Bronchus fibroblast of lung (primary cell): ENCODE results near the gene ABHD2. TPM values are rescaled to one million over a fixed set of nuclear protein-coding genes. Genes with fewer than 3 reads are reported as not detected.

Experiments
- total RNA-seq: library from RNA; depleted of rRNA; stranded (reverse); fragments of >200 nt; gene quantifications from 2 replicates; pipeline ENCODE4 v1.2.3, GENCODE V29; 2015

ABHD2 gene
- 24.2 and 32.4 TPM in 2 replicates for total RNA-seq

GRCh38 chr15:89087830-89088604, at the start of gene ABHD2:
Gene ABHD2 (plus strand): TSS chr15:89088456. CDS start chr15:89116328, 27,872 bp downstream.

GRCh38 chr15:89221543-89221942, 133.3 kb downstream of the ABHD2 start, which contains the start of gene RLBP1:
Gene RLBP1 (minus strand): TSS chr15:89221579. CDS start chr15:89218975, 2,604 bp downstream.

GRCh38 chr15:89243691-89244573, 155.7 kb downstream of the ABHD2 start, which contains the start of gene FANCI:
Gene FANCI (plus strand): TSS chr15:89243979. CDS start chr15:89247648, 3,669 bp downstream.

Other genes starting within 250 kb of the ABHD2 start
- 4.3 and 4.9 TPM in 2 replicates for gene HAPLN3, start 192.9 kb upstream of the ABHD2 start, total RNA-seq
- 87.6 and 90.8 TPM in 2 replicates for gene MFGE8, start 175.1 kb upstream of the ABHD2 start, total RNA-seq
- not detected in 2 replicates for gene RLBP1, start 133.1 kb downstream of the ABHD2 start, total RNA-seq
- gene FANCI, start 155.5 kb downstream of the ABHD2 start, total RNA-seq: 32.6 and 33.7 TPM in 2 replicates
- gene POLG, start 246.4 kb downstream of the ABHD2 start, total RNA-seq: 64.4 and 68.5 TPM in 2 replicates